Eye (tissue), 1 donor: Measurements from ENCODE around the gene HSD17B1.
"Not testable (repeated sequence)": the region's sequence is repeated elsewhere in the genome, so short reads cannot be mapped to it uniquely, and the experiment has no call there.

Experiments
- DNase-seq: peaks from one replicate; pipeline ENCODE4 v3.0.0-alpha.2; 2015

The HSD17B1 gene, protein sequence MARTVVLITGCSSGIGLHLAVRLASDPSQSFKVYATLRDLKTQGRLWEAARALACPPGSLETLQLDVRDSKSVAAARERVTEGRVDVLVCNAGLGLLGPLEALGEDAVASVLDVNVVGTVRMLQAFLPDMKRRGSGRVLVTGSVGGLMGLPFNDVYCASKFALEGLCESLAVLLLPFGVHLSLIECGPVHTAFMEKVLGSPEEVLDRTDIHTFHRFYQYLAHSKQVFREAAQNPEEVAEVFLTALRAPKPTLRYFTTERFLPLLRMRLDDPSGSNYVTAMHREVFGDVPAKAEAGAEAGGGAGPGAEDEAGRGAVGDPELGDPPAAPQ

DNA sequence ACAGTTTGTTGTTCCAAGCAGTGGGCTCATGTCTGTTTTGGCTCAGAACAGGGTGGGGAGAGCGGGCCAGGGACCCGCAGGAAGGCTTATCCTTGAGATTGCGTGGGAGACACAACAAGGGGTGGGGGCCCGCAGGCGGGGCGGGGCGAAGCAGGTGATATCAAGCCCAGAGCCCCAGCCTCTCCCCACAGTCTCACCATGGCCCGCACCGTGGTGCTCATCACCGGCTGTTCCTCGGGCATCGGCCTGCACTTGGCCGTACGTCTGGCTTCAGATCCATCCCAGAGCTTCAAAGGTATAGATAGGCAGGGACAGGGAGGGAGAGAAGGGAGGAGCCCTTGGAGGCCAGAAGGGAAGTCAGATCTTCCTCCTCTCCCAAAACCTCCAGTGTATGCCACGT lies at the start of gene HSD17B1:
Gene HSD17B1, plus strand, starts transcription at position 188 of the 400 bp plus-strand sequence. Its CDS starts 11 bp downstream, at position 199.
- not testable (repeated sequence) for DNase-seq

DNA sequence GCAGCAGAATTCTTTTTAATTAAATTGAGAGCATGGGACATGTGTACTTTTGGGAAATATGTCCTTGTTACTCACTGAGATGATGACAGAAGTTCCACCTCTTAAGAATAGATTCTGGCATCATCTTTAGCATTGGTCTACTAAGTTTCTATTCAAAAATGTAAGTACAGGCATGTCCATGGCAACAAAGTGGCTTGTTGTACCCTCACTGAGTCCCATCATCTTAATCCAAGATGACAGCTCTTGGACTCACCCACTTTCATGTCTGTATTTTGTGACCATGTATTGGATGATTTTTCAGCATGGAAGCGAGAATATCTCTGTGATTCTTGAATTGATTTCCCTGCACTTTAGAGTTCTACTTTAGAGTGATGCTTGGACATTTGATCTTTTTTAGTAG lies 49.8 kb upstream of the HSD17B1 start:
- DNase-seq = peak; percentile 73

DNA sequence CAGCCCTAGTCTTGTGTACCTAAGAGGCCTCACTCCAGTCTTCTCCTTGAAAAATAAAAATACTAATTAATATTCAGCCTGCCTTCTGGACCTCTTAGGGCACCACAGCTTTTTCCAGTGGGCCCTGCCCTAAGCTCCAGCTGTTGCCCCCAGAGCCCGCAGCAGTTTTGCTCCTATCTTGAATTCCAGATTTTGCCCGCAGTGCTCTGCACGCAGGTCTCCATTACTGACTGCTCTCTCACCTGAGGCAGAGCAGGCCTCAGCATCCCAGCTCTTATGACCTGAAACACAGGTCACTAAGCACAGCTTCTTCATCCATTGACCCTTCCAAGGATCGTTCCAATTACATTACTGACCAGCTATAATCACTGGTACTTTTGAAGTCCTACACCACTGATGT lies 45.1 kb upstream of the HSD17B1 start:
- DNase-seq = no peak

DNA sequence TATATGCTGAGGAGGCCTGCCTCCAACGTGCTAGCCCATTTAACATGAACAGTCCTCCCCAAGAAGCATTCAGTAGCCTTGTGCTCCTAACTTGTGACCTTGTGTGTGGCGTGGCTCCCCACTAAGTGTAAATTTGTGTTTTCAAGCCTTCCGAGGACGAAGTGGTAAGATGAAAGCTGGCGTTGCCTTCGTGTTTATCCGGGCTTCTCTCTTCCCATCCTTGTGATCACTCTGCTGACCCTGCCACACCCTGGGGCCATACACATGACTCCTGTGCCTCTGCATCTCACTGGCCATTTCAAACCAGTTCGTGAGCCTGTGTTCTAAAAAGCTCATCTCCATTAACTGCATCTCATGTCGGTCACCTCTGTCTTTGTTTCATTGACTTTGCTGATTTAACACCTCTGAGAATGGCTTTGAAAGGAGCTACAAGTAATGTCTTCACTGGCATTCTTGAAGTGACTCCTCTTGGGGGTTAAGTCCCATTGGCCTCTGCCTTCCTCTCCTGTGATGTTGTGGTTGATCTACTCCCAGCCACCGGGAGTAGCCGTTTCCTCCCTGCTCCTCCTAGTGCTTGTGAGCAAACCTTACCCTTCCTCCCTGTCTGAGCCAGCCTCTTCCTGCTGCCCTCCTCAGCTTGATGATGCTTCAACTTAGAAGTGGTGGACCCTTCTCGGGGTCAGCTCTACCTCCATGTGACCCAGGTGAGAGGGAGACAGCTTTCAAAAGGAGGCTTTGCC lies 44.1 kb upstream of the HSD17B1 start:
- DNase-seq = no peak

DNA sequence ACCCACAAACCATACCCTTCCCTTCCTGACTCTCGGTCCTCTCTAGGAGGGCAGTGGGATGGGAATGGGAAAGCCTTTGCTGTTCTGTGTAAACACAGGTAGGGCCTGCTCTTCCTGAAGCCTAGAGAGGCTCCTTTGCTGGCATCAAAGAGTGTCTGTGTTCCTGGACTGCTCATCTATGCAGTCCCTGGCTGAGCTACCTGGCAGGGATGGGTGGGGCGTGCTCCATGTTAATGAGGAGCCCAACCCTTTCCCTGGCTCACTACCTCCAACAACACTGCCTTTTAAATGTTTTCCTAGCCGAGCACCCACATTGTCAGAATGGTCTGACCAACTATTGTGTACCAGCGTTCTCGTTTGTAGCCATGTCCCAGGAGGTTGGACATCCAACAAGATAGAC lies 43.3 kb upstream of the HSD17B1 start:
- DNase-seq = no peak

DNA sequence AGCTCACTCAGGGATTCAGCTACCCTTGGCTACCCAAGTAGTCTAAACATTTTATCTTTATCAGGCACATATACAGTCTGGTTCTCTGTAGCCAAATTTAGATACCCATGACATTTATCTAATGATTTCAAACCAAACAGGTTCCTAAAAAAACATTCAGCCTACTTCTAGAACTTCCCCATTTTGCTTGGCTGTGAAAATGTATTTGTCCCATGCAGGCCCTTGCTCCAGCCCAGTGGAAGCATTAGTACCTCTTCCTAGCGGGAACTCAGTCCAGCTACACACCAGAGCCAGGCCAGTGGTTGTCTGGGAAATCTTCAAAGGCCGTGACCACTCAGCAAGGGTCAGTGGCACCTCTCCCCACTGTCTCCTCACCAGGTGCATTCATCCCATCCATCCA lies 42.9 kb upstream of the HSD17B1 start:
- DNase-seq = no peak

DNA sequence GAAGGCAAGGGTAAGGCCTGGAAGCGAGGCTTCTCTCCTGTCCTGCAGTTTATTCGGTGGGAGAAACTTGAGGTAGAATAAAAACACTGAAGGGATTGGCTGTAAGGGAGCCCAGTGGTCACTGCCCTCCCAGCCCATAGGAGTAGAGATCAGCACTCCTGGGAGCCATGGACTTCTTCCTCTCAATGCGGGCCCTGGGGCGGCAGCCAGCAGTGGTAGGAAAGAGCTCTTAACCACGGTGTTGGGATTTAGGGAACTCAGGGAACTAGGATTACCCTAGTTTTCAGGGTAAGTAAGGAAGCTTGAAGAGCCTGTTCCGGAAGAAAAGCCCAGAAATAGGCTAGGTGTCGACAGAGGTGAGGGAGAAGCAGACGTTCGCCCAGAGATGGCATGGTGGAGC lies 40.5 kb upstream of the HSD17B1 start:
- DNase-seq = no peak

DNA sequence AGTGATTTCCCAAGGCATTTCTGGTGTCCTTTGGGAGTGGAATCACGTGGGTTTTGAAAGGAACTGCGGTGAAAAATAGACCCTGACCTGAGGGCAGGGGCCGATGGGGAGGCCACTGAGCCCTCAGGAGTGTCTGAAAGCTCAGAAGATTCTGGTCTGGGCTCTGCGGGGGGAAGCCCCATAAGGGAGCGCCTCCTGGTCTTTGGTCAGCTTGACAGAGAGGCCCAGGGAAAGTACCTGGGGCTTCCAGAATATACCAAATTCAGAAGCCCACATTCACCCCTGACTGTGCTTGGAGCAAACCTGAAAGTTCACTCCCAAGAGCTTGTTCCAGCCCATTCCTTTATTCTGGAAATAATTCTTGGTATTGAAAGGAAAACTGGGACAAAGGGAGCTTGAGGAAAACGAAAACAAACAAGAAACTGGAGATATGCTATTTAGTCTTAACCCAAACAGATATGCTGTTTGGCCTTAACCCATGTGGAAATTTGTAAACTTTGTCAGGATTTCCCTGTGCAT lies 39.9 kb upstream of the HSD17B1 start:
- no peak for DNase-seq

DNA sequence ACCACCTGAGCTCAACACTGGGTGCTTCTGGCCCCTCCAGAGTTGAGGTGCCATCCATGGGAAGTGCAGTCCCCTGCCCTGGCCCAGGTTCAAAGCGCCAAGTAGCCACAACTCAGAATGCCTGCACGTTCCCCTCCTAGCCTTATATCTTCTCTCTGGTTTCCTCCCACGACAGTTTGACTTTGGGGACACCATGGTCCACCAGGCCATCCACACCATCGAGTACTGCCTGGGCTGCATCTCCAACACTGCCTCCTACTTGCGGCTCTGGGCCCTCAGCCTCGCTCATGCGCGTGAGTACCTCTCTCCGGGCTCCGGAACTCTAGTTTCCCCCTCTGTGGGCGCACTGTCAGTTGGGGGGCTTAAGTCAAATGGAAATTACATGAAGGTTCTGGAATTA lies 39.0 kb upstream of the HSD17B1 start:
- DNase-seq = no peak

DNA sequence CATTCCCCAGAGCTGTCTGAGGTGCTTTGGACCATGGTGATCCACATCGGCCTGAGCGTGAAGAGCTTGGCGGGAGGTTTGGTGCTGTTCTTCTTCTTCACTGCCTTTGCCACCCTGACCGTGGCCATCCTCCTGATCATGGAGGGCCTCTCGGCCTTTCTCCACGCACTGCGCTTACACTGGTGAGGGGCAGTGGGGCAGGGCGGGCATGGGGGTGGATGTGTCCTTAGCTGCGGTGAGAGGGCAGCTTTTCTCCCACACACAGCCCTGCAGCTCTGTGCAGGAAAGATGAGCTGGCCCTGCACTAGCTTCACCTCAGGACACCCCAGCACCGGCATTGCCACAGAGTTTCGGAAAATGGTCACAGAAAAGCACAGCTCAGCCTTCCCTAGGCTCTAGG lies 38.4 kb upstream of the HSD17B1 start:
- no peak for DNase-seq

DNA sequence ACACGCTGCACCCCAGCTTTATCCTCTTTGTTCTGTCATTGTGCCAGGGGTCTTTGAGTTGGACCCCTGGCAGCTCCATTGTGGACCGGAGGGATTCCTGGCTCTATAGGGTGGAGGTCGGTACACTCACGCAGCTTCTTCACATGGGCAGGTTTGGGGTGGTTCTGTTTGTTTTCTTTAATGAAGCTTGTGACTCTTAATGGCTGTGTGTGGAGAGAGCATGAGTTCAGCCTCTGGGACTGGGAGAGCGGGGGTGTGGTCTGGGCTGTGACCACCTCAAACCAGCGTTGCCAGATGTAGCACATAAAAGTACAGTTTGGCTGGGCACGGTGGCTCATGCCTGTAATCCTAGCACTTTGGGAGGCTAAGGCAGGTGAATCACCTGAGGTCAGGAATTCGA lies 37.9 kb upstream of the HSD17B1 start:
- DNase-seq = no peak

DNA sequence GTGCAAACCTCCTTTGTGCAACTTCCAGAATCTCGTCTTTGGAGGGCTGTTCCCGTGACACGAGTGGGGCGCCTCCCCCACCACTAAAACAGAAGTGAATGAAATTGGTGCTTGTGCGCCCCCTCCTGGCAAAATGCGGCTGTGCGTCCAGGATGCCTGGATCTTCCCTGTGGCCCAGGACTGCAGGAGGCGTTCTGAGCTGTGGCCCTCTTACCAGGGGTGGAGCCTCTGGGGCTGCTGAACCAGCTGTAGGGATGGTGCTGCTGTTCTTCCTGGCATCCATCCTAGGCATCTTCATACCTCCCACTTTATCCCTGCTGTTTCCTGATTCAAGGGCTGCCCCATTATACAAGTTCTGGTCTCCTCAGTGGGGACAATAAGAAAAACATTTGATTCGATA lies 35.2 kb upstream of the HSD17B1 start:
- peak; percentile 82 for DNase-seq

DNA sequence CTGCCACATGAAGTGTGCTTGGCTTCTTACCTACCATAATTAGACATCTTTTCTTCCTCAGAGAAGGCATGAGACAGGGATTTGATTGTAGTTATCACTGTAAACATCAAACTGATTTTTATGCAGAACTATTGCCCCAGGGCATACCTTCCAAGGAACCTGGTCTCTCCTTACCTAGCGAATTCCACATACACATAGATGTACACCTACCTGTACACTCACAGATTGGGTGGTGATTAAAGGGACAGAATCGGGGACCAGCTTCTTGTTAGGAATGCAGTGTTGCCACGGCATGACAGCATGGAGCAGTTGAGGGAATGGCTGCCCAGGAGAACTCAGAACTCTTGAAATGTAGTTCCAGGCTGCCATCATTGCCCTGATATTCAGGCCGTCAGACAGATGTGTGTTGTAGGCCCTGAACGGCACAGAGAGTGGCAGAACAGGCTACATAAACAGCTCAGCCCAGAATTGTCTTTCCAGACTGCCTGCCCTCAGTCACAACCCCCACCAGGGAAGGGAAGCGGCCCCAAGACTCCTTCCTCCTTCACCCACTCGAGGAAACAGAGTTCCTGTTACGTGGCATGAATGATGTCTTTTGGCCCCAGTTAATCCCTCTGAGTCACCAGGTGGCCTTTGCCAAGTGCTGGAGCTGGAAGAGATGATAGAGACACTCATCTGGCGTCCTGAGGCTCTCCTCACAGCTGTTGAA lies 34.5 kb upstream of the HSD17B1 start:
- DNase-seq = peak; percentile 58

DNA sequence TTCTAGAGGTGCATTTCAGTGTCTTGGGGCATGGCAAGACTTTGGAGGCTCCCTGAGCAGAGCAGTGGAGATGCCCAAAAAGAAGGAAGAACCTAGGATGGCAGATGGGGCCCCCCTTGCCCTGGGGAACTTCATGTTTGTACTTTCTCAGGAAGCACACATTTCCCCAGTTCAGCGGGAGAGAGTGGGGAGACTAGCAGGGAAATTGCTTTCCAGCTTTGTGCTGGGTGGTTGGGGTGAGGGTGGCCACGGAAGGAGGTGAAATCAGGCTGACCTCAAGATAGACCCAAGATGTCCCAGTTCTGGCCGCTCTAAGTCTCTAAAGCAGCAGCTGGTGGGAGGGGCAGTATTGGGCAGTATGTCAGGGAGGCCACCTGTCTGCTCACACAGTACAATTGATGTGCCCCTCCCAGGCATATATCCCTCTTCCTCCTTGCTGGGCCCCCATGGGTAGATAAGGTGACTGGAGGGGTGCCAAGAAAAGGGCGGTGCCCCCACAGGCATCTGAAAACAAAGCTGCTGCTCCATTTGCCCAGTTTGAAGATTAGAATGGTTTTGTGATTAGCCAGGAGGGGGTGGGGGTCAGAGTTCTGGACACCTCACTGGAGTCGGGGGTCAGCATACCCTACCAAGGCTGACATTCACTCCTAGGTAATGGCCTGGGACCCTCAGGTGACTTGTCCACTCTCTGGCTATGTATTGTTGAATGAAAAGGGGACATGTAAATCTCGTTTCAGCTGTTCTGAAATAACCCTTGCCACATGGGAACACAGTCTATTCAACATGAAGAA lies 33.8 kb upstream of the HSD17B1 start:
- DNase-seq = peak; percentile 35

DNA sequence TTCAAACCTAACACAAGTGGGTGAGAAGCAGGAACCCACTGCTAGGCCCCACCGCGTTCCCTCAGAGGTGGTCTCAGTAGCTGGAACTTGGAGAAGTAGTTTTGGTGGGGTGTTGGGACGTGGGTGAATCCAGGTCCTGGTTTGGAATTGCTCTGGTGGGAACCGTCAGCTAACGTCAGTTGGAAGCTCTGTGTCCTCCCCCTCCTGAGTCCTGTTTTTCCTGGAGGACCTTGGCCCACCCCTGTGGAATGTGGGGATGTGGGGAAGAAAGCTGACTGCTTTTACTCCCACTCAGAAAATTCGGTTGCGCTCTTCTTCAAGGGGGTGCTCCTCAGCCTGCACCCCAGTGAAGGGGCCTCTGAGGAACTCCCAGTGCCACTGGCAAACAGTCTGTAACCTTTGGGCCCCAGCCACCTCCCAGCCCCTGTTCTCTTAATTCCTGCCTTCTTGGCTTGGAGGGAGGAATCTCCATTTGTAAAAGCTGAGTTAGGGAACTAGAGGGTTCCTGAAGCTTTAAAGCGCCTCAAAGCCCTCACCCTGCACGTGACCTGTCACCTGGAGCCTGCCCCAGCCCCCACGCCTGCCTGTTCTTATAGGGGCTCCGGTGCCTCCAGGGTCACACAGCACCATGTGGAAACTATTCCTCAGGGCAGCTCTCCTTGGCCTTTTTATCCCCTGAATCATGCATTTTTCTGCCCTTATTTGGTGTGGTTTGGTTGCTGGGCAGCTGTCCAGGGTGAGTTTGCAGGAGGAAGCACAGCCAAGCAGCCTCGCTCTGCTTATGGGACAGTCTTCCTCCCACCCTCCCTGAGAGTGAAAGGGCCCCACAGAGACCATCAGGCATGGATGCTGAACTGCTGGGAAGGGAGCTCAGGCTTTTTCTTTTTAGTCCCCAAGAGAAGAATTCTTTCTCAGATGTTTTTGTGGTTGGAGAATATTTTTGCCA lies 32.9 kb upstream of the HSD17B1 start:
- peak; percentile 89 for DNase-seq

DNA sequence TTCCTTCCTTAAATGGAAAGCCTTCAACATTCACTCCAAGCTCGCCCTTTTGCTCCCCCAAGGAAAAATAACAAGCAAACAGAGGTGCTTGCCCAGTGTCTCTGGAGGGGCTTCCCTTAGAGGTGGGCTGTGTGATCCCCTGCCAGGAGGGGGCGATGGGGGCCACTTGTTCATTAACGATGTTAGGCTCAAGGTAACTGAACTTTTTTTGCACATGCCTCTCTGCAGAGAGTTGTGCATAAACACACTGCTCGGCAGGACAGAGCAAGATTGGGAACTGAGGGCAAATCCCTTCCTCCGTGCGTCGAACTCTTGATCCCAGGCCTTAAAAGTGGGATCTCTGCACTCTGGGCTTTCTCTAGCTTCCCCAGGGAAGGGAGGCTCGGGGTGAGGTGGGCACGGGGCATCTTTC lies 32.2 kb upstream of the HSD17B1 start:
- no peak for DNase-seq

DNA sequence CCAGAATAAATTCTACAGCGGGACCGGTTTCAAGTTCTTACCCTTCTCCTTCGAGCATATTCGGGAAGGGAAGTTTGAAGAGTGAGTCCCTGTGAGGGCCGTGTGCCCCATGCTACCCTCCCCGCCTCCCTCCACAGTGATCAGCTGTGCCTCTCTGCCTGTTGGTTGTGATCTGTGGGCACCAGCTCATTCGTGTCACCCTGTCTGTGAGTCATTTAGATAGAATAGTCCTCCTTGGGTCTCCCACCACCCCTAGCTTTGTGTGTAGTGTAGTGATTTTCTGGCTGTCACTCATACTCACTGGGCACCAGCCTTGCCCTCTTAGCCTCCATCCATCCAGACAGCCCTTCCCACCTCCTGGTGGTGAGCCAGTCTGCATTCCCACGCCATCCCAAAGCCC lies 31.7 kb upstream of the HSD17B1 start:
- no peak for DNase-seq

DNA sequence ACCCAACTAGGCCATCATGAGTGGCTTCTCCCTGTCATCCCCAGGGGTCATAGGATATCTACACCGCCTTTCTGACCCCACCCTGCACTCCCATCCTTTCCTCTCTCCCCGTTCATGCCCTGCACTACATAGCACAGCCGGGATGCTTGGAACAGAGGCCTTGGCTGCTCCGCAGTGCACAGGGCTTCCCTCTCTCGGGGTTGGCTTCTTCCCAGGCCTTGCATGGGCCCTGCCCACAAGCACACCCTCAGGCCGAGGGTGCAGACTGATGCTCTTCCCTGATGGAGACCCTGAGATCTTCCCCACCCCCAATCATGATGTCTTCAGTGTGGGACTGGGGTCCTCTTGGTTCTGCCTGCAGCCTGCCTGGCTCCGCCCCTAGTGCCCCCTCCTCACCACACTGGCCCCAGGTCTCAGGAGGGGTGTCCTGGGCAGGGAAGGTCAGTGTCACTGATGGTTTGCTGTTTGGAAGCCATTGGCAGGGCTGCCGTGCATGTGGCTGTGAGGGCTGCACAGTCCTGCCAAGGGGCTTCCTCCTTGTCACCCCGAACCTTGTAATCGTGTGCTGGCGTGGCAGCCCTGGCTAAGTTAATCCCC lies 31.0 kb upstream of the HSD17B1 start:
- no peak for DNase-seq

DNA sequence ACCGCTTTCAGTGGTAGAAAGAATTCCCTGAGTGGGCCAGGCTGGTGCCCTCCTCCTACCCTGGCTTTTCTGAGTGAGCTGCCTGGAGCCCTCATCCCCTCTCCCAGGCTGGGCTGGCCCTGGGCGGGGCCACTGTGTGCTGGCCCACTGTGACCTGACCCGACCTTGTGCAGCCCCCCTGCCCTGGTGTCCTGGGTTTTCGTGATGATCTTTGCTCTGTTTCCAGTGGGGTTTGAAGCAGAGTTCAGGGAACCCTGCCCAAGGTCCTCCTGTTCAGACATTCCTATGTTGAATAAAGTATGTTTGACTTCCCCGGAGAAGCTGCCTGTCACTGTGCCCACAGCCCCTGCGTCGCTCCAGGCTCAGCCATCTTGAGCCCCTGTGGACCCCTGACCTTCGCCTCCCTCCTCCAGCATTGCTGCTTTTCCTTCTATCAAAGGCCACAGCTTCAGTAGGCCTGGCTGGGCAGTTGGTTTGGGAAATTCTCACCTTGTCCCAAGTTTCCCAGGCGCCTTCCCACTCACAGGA lies 30.4 kb upstream of the HSD17B1 start:
- no peak for DNase-seq

DNA sequence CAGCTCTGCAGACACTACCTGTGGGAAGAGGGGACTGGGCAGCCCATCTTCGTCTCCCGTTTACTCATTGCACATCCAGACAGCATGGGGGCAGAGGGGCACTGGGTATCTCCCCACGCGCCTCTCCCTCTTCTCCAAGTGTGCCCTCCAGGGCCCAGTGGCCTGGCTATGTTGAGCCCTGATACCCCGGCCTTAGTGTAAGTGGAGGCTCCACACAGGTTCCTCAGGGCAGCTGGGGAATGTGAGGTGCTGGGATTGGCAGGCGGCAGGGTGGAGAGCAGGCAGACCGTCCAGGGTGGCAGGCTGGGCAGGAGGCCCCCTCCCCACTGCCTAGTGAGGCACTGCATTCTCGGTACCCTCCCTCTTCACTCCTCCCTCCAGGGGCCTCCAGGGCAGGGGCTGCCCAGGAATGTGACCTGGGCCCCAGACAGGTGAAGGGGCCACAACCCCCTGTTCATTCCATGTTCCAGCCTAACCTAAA lies 29.9 kb upstream of the HSD17B1 start:
- DNase-seq = no peak

DNA sequence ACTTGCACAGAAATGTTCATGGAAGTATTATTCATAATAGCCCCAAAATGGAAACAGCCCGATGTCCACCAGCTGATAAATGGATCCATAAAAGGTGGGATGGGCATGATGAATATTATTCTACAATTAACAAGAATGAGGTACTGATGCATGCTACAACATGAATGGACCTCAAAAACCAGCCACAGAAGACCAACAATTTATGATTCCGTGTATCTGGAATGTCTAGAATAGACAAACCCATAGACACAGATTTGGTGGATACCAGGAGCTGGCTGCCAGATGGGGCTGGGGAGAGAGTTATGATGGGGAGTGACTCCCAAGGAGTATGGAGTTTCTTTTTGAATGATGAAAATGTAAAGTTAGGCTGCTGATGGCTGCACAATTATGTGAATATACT lies 27.5 kb upstream of the HSD17B1 start:
- no peak for DNase-seq
